Neural cell (in vitro differentiated cells): Measurements from ENCODE around the gene ZNF106.

Experiments used
- CTCF ChIP-seq: fragments of 450-650 bp; IDR thresholded peaks from 2 replicates; pipeline ENCODE4 v1.5.1; 2014; ENCODE audit warnings: antibody characterized with exemption, mild to moderate bottlenecking, moderate library complexity; ENCODE audit not compliant: poor library complexity, severe bottlenecking
- EP300 ChIP-seq: fragments of 450-650 bp; conservative IDR thresholded peaks from 2 replicates; pipeline ENCODE4 v1.6.1; 2014; ENCODE audit warnings: antibody characterized with exemption, mild to moderate bottlenecking, moderate library complexity; ENCODE audit not compliant: poor library complexity, severe bottlenecking
- MXI1 ChIP-seq: fragments of 450-650 bp; conservative IDR thresholded peaks from 2 replicates; pipeline ENCODE4 v1.6.1; 2014; ENCODE audit warnings: antibody characterized with exemption, mild to moderate bottlenecking; ENCODE audit not compliant: poor library complexity, severe bottlenecking
- POLR2AphosphoS5 ChIP-seq: IDR thresholded peaks from 2 replicates; pipeline ENCODE4 v1.6.1; 2012
- SMC3 ChIP-seq: fragments of 450-650 bp; conservative IDR thresholded peaks from 2 replicates; pipeline ENCODE4 v1.6.1; 2014; ENCODE audit warnings: antibody characterized with exemption, mild to moderate bottlenecking, moderate library complexity; ENCODE audit not compliant: poor library complexity

DNA sequence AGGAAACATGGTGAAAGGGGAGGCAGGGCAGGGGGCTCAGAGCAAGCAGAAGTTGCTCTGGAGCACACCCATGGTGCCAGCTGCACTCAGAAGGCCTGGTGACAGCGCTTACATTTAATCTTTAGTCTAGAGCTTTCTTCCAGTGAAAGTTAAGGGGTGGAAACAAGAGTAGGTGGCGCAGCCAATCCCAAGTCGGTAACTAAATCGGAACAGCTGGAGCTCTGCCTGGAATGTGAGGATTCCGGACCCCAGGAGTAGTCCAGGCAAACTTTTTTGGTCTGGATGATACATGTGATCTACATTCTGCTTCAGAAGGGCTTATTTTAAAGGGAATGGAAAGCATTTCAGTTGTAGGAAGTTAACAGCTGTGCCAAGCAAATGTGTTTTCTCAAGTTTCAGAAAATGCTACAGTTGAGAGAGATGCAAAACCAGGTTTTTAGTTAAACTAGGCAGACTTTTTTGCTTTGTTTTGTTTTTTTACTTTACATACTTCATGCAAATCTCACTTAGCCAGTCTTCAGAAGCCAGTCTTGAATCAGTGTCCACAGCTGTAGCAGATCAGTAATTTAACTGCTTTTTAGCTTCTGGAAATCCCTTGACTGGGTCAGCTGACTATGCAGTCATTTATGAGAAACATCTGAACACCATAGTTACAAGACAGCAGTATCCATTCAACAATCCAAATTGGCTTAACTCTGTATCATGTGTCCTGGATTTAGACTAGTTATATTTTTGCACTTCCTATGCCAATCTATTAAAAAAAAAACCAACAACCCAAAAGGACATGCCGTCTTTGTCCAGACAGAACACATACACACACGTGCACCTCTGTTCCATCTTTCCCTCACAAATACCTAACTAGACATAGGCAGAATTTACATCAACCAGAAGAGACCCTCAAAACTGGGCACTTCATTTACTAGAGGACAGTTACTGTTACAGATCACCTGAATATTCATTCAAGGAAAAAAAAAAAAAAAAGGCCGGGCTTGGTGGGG is 33.2 kb downstream of the ZNF106 start:
- no peak for TF ChIP-seq POLR2AphosphoS5
- no peak for TF ChIP-seq CTCF
- TF ChIP-seq SMC3, result no peak
- TF ChIP-seq MXI1, result no peak
- no peak for TF ChIP-seq EP300
